Measurements from ENCODE around the gene DNAAF8. TPM values are rescaled to one million over a fixed set of nuclear protein-coding genes. Genes with fewer than 3 reads are reported as not detected.
"Not testable (repeated sequence)": the region's sequence is repeated elsewhere in the genome, so short reads cannot be mapped to it uniquely, and the experiment has no call there.

The DNAAF8 gene
- polyA plus RNA-seq, 3 donors, result 1.2 to 2.3 (median 1.8) TPM

DNA sequence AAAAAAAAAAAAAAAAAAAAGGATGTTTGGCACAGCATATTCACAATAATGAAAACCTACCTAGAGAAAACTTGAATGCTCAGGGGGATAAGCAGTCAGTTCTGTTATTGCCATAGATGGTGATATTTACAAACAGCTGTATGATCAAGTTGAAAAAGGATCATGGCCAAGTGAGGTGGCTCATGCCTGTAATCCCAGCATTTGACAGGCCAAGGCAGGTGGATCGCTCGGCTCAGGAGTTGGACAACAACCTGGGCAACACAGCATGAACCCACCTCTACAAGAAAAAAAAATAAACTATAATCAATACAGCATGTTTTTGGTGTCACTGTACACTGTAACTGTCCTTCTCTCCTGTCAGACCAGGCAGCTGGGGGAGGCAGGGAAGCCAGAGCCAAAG, 19.3 kb upstream of the DNAAF8 start:
- no peak for DNase-seq (ENCODE audit: low read depth in 3 of 3, low spot score in 2 of 3)

DNA sequence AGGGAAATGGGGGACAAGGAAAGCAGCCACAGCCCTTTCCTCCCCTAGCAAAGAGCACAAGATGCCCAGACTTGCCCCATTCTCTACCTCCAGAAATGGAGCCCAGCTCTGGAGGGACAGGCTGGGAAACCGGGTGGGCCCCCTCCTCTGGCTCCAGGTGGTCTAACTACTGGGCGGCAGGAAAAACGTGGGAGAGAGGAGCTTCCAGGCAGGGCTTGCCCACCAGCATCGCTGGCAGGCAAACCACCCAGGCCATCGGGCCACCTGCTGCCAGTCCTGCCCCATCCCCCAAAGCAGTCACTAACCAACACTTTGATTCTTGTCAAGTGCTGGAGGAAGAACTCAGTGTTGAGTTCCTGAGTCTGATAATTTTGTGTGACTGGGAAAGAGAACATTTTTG, 15.9 kb upstream of the DNAAF8 start:
- DNase-seq (ENCODE audit: low read depth in 3 of 3, low spot score in 2 of 3), result no peak

DNA sequence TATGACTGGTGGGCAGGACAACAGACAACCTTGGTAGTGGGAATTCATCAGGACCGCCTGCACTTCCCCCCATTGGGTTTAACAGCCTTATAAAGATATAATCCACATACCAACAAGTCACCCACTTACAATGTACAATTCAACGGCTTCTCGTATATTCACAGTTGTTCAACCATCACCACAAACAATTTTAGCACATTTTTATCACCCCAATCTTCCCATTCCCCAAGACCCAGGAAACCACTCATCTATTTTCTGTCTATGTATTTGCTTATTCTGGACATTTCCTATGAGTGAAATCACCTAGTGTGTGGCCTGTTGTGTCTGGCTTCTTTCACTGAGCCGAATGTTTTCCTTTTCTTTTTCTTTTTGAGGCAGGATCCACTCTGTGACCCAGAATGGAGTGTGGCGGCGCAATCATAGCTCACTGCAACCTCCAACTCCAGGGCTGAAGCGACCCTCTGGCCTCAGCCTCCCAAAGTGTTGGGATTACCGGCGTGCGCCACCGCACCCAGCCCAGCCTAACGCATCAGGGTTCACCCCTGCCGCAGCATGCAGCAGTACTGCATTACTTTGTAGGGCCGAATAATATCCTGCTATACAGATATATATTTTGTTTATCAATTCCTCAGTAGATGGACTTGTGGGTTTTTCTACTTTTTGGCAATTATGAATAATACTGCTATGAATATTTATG, 11.1 kb upstream of the DNAAF8 start:
- DNase-seq (ENCODE audit: low read depth in 3 of 3, low spot score in 2 of 3), result no peak

DNA sequence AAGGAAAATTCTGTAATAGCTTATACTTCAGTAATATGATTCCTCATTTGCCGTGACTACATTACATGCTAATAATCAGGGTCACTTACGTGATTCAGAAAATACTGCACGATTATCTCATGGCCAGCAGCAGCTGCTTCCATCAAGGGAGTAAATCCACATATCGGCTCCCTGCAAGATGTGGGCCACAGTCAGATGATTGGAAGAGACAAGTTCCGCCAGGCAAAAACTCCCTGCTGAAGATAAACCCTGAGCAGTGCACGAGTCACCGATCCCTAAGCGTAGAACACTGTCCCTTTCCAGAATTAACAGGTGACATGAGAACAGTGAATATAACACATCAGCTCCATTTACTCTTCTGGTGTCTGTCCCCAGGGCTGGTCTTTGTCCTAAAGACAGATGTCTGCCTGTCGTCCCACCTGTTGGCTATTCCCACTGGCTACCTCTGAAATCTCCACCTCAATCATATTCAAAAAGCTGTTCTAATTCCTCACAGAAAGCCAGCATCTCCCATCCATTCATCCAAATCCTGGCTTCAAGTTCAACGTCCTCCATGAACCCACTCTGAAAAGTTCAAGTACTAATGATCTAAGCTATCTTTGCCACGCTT, 9.6 kb upstream of the DNAAF8 start:
- no peak for DNase-seq (ENCODE audit: low read depth in 3 of 3, low spot score in 2 of 3)

DNA sequence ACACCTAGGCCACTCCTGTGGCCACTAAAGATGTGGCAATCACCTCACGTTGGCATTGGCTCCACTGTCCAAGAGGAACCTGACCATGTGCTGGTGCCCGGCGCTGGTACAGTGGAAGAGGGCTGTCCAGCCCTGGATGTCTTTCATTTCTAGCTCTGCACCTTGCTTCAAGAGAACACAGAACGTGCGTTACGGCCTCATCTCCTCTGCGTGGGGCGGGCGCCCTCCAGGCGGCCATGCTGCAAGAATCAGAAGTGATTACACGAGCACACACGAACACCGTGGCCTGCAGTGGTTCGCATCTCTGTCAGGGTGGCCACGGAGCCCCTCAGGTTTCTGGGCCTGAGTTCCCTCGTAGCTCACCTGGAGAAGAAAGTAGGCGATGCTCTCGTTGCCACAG, 7.7 kb upstream of the DNAAF8 start:
- DNase-seq (ENCODE audit: low read depth in 3 of 3, low spot score in 2 of 3), result no peak

DNA sequence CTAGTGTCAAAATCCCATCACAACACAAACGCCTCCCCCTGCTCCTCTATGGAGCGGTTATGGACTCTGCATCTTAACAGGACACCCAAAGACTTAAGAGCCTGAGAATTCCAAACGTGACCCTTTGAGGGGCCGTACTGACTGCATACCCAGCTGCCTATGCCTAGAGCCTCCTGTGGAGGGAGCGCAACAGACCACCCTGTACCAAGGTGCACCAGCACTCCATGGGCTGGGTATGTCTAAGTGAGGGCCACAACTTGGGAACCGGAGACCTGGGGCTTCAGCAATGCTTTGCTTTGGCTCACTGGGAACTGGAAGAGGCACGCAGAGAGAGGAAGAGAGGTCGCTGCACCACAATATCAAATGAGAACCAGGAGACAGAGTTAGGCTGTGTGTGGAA, 5.7 kb upstream of the DNAAF8 start:
- no peak for DNase-seq (ENCODE audit: low read depth in 3 of 3, low spot score in 2 of 3)

DNA sequence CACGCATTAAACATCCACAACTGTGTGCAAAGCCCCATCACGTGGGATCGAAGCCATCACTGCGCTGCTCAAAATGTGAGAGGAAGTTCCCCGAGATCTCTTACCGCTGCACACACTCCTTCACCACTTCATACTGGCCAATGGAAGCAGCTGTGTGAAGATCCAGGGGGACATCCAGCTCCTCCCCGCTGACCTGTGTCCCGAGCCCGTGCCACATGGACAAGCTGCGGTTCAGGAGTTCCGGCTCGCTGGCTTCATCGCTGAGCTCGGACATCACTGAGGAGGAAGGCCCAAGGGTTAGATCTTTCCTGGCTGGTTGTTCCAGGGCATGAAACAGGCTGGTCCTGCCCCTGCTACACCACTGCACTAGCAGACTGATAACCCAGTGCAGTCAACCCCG, 4.5 kb upstream of the DNAAF8 start:
- no peak for DNase-seq (ENCODE audit: low read depth in 3 of 3, low spot score in 2 of 3)

DNA sequence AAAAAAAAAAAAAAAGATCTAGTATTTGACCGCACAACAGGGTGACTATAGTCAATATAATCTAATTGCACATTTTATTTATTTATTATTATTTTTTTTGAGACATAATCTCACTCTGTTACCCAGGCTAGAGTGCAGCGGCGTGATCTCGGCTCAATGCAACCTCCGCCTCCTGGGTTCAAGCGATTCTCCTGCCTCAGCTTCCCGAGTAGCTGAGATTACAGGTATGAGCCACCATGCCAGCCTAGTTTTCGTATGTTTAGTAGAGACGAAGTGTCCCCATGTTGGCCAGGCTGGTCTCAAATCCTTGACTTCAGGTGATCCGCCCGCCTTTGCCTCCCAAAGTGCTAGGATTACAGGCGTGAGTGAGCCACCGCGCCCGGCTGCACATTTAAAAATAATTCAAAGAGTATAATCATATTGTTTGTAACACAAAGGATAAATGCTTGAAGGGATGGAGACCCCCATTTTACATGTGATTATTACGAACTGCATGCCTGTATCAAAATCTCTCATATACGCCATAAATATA, 1.1 kb upstream of the DNAAF8 start:
- no peak for DNase-seq (ENCODE audit: low read depth in 3 of 3, low spot score in 2 of 3)

DNA sequence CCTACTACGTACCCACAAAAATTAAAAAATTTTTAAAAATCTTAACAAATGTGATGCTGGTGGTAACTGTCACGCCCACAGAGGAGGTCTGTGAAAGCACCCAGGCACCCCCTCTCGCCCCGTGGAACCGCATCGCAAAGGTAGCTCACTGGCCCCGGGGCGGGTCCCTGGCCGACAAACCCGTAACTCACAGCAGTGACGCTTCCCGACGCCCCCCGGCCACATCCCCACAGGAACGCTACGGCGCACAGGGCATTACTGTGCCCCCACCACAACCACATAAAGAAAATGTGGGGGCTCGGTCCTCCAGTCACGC, 632 bp upstream of the DNAAF8 start:
- no peak for DNase-seq (ENCODE audit: low read depth in 3 of 3, low spot score in 2 of 3)

DNA sequence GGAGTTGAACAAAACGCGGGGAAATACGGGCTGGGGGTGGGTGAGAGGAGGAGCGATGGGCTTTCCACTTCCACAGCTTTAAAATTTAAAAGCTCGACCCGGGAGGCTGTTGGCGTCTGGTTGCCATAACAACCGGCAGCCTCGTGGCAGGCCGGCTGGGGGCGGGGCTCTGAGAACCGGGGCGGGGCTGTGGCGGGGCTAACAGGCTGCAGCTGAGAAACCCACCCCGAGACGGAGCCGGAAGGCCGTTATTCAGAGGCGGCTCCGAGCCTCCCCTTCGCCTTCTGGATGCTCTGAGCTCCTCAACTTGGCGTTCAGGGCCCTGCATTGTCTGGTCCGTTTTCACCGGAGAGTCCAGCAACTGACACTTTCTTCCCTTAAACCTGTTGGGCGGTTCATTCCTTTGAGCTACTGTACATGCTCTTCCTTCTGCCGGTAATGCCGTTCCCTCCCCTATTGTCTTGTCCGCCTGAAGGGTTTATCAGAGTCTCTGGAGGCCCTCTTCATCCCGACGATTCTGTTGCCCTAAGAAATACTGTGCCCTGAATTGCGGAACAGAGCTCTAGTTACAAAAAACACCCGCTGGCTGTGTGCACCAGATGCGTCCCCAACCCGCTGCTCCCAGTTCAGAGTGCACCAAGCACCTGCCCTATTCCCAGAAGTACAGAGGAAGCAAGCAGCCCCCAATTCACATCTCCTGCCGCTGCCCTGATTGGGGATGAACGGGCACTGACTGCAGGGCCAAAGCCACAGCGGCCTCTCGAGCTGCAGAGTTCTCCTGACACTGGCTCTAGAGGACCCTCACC, 596 bp downstream of the DNAAF8 start:
- peak; percentile 56 to 72 (median 67) for DNase-seq (ENCODE audit: low read depth in 3 of 3, low spot score in 2 of 3)

DNA sequence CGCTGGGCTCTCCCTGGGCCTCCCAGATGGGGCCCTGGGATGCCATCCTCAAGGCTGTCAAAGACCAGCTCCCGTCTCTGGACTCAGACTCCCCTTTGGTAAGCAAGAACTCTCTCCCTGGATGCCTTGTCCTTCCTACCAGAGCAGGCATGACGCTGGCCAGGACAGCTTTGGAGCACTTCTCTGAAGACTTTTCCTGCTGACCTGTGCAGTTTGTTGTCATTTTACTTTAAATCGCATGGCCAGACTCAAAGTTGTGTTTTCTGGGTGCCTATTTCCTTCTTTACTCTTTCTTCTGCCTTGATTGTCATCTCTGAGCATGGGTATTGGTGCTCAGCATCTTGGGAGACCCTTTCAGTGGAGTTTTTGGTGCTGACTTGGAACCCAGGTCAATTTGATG, 2.2 kb downstream of the DNAAF8 start:
- DNase-seq (ENCODE audit: low read depth in 3 of 3, low spot score in 2 of 3), result no peak

DNA sequence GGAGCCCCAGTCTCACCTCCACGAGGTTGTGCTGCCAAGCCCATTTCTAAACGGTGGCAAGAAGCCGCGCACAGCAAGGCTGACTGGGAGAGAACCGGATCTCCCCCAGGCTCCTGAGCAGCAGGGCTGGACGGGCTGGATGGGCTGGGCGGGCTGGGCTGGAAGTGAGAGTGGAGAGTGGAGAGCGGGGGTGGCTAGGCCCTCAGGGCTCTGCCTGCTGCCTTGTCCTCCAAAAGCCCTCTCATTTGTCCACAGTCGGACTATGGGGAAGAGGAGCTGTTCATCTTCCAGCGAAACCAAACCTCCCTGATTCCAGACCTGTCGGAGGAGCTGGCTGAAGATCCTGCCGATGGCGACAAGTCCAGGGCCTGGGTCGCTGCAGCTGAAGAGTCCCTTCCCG, 3.2 kb downstream of the DNAAF8 start:
- no peak for DNase-seq (ENCODE audit: low read depth in 3 of 3, low spot score in 2 of 3)

DNA sequence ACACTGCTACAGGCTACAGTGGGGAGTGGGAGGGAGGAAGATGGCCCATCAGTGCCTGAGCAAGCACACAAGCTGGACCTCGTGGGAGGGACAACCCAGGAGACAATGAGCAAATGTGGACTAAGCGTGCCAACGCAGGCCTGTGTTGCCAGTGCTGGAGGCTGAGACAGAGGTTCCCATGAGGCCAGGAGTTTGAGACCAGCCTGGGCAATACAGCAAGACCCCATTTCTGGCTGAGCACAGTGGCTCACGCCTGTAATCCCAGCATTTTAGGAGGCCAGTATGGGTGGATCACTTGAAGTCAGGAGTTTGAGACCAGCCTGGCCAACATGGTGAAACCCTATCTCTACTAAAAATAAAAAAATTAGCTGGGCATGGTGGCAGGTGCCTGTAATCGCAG, 4.0 kb downstream of the DNAAF8 start:
- not testable (repeated sequence) for DNase-seq (ENCODE audit: low read depth in 3 of 3, low spot score in 2 of 3)

DNA sequence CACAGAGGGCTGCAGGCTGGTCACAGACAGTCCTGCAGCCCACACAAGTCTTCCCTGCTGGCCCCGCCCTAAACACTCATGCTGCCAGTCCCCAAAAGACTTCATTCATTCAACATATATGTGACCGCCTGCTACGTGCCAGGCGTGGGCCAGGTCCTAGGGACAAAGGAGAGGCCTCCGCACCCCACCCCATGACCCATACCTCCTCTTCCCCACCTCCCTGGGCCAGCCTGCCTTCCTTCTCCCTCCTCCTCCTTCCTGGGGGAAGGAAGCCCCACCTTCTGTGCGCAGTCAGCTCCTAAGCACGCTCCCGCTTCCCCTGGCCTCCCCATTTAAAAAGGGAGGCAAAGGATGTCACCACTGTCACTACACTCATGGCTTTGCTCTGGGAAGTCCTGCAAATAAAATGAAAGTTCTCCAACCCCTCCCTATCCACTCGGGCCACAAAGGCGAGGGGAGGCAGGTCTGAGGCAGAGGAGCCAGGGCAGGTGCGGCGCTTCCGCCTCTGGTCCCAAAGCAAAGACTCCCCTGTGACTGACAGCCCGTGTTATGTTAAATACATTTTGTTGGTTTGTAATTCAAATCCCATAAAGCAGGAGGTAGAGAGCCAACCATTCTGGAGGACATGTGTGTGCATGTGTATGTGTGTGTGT, 9.0 kb downstream of the DNAAF8 start:
- no peak for DNase-seq (ENCODE audit: low read depth in 3 of 3, low spot score in 2 of 3)

DNA sequence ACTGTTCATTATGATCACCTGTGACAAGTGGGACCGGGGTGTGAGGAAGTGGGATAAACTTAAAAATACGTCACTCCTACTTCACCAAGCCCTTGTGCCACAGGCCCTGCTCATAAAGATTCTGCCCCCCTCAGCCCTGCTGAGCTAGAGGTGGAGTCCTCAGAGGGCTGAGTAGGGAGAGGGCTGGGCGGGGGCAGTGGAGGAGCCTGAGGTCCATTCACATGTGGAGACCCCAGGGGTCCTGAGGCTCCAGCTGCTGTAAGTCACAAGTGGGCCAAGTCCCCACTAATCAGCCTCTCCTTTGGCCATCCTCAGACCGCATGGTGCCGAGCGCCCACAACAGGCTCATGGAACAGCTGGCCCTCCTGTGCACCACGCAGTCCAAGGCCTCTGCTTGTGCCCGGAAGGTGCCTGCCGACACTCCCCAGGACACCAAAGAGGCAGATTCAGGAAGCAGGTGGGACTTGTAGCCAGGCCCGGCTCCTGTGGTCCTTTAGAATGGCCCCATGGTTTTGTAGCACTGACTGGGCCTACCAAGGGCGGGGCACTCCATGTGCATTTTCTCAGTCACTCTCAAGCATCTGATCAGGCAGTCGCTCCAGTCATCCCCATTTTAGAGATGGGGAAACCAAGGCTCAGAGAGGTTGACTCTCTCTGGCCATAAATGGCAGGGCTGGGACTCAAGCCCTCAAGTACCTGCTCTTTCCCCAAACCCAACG, 10.4 kb downstream of the DNAAF8 start:
- no peak for DNase-seq (ENCODE audit: low read depth in 3 of 3, low spot score in 2 of 3)

DNA sequence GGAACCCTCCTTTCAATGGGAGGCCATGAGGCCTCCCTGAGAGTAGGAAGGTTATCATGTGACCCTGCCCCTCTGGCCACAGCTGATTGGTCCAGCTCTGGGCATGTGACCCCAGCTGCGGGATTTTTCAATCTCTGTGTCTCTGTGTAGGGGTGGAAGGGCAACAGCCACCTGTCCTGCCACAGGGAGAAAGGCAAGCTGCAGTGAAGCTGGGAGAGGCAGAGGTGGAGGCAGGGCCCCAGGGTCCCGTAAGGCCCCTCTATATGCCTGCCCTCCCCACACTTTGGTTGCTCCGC, 10.9 kb downstream of the DNAAF8 start:
- DNase-seq (ENCODE audit: low read depth in 3 of 3, low spot score in 2 of 3), result no peak

DNA sequence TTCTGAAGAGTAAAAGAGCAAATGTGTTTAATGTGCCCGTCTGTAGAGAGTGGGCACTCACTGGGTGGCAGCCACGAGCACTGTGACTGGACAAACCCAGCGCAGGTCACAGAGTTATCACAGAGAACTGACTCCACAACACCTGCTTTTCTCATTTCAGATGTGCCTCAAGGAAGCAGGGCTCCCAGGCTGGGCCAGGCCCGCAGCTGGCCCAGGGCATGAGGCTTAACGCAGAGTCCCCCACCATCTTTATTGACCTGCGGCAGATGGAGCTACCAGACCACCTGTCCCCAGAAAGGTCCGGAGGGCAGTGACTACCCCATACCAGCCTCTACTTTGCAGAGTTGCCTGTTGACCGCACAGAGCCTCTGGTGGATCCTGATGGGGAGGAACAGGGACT, 11.9 kb downstream of the DNAAF8 start:
- no peak for DNase-seq (ENCODE audit: low read depth in 3 of 3, low spot score in 2 of 3)

DNA sequence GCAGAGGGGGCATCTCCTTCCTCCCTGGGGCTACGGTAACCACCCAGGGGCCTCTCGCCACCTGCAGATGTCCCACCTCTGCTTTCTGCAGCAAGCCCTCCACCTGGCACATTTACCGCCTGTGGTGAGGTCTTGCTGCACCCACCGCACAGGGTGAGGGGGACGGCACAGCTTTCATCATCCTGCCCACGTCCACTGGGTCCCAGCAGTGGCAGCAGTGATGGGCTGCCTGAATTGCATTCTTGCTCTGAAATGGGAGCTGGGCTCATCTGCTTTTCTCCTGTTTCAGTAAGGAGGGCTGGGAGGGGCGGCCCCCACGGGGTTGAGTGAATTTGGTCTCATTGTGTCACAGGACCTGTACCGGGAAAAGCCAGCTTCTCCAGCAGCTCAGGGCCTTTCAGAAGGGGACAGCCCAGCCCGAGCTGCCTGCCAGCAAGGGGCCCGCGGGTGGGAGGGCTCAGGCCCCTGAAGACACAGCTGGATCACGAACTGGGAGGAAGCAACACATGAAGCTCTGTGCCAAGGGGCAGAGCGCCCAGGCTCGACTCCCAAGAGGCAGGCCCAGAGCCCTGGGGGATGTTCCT, 12.7 kb downstream of the DNAAF8 start:
- no peak for DNase-seq (ENCODE audit: low read depth in 3 of 3, low spot score in 2 of 3)

DNA sequence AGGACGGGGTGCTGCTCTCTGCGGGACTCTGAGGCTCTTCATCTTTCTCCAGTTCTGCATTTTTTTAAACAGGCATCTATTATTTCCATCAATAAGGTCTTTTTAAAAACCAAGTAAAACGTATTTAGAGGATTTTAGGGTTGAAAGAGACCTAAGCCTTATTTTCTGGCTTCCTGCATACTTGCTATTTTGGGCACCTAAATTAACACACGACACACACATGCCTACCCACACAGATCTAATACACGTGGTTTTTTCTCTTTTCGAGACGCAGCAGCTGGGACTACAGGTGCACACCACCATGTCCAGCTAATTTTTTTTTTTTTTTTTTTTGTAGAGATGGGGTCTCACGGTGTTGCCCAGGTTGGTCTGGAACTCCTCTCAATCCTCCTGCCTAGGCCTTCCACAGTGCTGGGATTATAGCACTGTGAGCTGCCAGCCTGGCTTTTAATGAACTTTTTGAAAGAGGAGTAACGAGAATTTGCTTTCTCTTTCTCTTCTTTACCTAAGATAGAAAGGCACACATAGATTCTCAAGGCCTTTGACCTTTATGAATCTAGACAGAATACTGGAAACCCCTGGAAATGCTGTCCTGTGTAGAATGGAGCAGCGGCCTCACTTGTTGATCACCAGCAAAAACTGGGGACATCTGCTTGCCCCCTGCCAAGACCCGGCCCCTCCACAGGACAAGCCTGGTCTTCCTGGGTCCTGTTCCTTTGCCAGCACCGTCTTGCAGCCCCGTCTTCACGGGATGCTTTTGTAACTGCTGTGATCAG, 13.8 kb downstream of the DNAAF8 start:
- no peak for DNase-seq (ENCODE audit: low read depth in 3 of 3, low spot score in 2 of 3)
